Activated T-cell treated with anti-CD3 and anti-CD28 coated beads for 48 hours (primary cell): ENCODE results near the gene ERCC6L2.

ENCODE experiments used
- DNase-seq: peaks from one replicate; pipeline ENCODE4 v3.0.0-alpha.2; 2020; ENCODE audit warnings: low read depth

The ERCC6L2 gene

GRCh38 chr9:95870352-95870751 lies 5.1 kb upstream of the ERCC6L2 start:
- DNase-seq, result no peak

GRCh38 chr9:95870906-95871305 lies 4.6 kb upstream of the ERCC6L2 start:
- no peak for DNase-seq

GRCh38 chr9:95874303-95874988 lies 1.0 kb upstream of the ERCC6L2 start:
- DNase-seq, result no peak

GRCh38 chr9:95874989-95875304 lies 544 bp upstream of the ERCC6L2 start:
- peak; percentile 66 for DNase-seq

- DNase-seq, result no peak
Observed at GRCh38 chr9:95876138-95876444, 600 bp downstream of the ERCC6L2 start.

- no peak for DNase-seq
Observed at GRCh38 chr9:95876595-95876994, 1.1 kb downstream of the ERCC6L2 start.

GRCh38 chr9:95877984-95878383 lies 2.5 kb downstream of the ERCC6L2 start:
- no peak for DNase-seq

GRCh38 chr9:95879591-95879990 lies 4.1 kb downstream of the ERCC6L2 start:
- DNase-seq, result no peak

GRCh38 chr9:95880021-95880690 lies 4.7 kb downstream of the ERCC6L2 start:
- DNase-seq, result no peak

GRCh38 chr9:95887926-95888497 lies 12.5 kb downstream of the ERCC6L2 start:
- DNase-seq, result no peak

- no peak for DNase-seq
Observed at GRCh38 chr9:95890594-95890993, 15.1 kb downstream of the ERCC6L2 start.

- DNase-seq, result no peak
Observed at GRCh38 chr9:95891067-95891671, 15.7 kb downstream of the ERCC6L2 start.

- DNase-seq, result no peak
Observed at GRCh38 chr9:95892690-95893089, 17.2 kb downstream of the ERCC6L2 start.

GRCh38 chr9:95896580-95896979 lies 21.1 kb downstream of the ERCC6L2 start:
- no peak for DNase-seq

GRCh38 chr9:95901506-95901905 lies 26.0 kb downstream of the ERCC6L2 start:
- DNase-seq, result no peak

GRCh38 chr9:95903398-95903797 lies 27.9 kb downstream of the ERCC6L2 start:
- no peak for DNase-seq

- no peak for DNase-seq
Observed at GRCh38 chr9:95907794-95908193, 32.3 kb downstream of the ERCC6L2 start.

GRCh38 chr9:95910023-95910707 lies 34.7 kb downstream of the ERCC6L2 start:
- no peak for DNase-seq

- no peak for DNase-seq
Observed at GRCh38 chr9:95910770-95911340, 35.4 kb downstream of the ERCC6L2 start.

GRCh38 chr9:95912773-95913172 lies 37.3 kb downstream of the ERCC6L2 start:
- DNase-seq, result no peak

GRCh38 chr9:95920017-95920416 lies 44.5 kb downstream of the ERCC6L2 start:
- no peak for DNase-seq

GRCh38 chr9:95923794-95924193 lies 48.3 kb downstream of the ERCC6L2 start:
- no peak for DNase-seq

GRCh38 chr9:95924987-95925386 lies 49.5 kb downstream of the ERCC6L2 start:
- DNase-seq, result no peak
